GM18867 (cell line): ENCODE measurements around the gene RNASEH1.

Experiments
- ATAC-seq: cut with Tn5 transposase; IDR thresholded peaks from one replicate; pipeline ENCODE4 v1.9.1; 2021; ENCODE audit warnings: mild to moderate bottlenecking, moderate library complexity; ENCODE audit not compliant: unreplicated experiment

The RNASEH1 gene, protein sequence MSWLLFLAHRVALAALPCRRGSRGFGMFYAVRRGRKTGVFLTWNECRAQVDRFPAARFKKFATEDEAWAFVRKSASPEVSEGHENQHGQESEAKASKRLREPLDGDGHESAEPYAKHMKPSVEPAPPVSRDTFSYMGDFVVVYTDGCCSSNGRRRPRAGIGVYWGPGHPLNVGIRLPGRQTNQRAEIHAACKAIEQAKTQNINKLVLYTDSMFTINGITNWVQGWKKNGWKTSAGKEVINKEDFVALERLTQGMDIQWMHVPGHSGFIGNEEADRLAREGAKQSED

DNA sequence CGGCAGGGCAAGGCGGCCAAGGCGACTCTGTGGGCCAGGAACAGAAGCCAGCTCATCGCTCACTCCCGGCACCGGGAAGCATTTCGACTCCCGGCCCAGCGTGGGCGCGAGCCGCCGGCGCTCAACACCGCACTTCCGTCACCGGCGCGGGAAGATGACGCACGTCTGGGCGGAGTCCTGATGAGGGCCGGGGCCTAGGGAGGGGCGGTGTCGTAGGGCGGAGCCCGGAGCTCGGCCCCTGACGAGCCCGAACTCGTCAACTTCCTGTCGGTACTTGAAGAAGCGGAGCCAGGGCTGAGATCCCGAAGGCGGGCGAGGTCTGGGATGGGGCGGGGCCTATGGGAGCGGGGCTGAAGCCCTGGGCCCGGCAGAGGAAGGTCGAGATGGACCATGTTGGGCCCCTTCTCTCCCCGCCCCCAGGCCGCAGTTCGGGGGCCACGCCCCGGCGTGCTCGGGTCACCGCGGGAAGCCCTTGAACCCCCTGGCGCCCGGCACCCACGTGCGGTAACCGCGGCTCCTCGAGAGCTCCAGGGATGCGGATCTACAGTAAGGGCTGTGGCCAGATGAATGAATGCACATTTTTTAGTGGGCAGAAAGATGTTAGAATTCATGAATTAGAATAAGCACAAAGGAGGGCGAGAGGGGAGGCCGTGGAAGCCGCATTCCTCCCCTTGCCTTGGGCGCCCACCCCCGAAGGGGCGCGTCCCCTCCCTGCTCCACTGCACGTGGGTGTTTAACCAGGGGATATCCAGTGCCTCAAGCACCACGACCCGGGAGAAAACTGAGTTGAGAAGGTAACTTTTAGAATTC, at the start of gene RNASEH1:
Gene RNASEH1, minus strand, starts transcription at position 129 of the 810 bp plus-strand sequence. Its CDS starts 73 bp downstream, at position 56.
- ATAC-seq: peak; percentile 93

DNA sequence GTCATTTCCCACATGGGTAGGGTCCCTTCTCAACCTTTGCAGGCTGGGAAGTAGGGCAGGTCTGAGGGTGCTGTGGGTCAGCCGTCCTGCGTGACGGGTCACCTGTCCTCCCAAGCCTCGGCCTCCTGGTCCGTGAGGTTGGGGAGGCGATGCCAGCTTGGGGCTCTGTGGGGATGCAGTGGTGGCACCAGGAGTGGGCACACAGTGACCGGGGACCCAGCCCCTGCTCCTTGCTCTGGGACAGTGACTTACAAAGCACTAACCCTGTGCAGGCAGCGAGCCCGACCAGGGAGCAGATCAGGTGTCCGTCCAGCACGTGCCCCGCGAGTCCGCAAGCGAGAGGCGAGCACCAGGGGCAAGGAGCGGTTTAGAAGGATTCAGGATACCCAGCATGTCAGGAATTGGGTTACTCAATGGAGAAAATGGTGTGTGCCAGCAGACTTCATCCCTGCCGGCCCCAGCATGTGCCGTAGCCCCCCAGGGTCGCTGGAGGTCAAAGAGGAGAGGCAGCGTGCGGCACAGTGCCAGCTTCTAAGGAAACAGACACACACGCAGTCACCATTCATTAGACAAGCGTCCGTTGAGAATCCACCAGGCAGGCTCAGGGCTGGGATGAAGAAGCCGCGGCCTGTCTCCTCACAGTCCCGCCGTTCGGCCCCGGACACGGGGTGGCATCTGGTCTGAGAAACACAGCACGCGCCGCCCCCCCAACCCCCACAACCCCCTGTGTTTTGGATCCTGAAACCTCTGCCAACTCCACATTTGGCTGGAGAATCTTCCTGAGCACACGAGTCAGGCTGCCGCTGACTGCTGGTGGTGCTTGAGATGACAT, 48.5 kb upstream of the RNASEH1 start:
- ATAC-seq: no peak

DNA sequence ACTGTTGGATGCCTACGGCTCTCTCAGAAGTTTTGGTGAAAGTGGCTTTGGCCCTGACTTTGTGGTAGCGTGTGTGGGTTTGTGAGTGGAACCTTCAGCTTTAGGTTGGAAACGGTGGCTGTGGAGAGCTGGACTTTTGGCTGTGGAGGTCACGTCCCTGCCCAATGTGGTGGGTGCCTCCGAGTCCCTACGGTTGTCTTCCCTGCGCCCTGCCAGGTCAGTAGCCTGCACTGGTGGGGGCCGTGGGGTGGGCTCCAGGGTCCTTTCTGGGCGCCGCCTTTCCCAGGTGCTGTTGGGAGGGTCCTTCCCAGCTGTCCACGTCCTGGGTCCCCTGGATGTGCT, 47.9 kb upstream of the RNASEH1 start:
- ATAC-seq: no peak

DNA sequence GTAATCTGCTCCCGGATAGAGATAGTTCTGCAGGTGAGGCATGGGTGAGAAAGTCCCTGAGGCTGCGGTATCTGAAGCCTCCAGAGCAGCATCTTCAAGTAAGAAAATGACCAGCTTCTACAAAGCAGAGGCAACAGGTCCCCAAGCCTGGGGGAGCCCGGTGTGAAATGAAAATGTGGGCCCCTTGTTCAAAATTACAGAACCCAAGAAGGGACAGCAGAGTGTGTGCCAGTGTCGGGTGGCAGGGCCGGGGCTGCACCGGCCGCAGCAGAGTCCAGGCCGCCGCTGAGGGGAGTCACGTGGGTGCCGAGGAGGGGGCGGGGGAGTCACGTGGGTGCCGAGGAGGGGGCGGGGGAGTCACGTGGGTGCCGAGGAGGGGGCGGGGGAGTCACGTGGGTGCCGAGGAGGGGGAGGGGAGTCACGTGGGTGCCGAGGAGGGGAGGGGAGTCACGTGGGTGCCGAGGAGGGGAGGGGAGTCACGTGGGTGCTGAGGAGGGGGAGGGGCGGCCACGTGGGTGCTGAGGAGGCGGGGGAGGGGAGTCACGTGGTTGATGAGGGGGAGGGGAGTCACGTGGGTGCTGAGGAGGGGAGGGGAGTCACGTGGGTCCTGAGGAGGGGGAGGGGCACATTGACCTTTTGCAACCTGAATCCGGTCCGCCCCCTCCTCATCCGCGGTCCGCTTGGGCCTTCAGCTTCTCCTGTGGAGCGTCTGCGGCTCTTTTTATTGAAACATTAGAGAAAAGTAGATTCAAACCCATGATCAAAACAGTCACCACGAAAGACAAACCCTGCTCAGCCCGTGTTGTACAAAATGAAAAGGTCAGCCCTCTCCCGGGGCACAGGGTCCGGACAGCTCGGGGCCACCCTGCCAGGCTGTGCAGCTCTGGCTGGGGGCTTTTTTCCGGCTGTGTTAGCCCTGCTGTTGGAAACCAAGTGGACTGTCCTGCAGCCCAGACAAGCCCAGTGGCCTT, 47.1 kb upstream of the RNASEH1 start:
- peak; percentile 29 for ATAC-seq

DNA sequence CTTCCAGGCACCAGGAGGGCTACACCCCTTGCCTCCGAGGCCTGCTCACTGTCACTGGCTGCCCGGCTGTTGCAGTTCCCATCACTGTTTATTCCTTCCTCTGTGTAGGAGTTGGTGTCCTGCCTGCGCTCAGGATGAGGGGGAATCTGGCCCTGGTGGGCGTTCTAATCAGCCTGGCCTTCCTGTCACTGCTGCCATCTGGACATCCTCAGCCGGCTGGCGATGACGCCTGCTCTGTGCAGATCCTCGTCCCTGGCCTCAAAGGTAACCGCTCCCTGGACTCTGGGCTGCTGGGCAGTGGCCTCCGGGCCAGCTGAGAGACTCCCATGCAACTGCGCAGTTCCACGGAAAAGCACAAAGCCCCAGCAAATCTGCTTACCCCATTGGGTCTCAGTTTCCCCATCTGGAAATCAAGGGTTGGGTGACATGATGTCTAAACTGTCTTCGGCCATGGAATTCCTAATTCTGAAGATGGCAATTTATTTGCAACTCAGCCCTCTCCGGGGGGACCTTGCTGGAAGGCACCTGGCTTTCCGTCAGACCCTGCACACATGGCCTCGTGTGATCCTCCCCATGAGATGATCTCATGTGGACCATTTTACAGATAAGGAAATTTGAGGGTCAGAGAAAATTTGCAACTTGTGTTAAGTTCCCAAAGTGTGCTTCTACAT, 46.2 kb upstream of the RNASEH1 start:
- ATAC-seq: no peak

DNA sequence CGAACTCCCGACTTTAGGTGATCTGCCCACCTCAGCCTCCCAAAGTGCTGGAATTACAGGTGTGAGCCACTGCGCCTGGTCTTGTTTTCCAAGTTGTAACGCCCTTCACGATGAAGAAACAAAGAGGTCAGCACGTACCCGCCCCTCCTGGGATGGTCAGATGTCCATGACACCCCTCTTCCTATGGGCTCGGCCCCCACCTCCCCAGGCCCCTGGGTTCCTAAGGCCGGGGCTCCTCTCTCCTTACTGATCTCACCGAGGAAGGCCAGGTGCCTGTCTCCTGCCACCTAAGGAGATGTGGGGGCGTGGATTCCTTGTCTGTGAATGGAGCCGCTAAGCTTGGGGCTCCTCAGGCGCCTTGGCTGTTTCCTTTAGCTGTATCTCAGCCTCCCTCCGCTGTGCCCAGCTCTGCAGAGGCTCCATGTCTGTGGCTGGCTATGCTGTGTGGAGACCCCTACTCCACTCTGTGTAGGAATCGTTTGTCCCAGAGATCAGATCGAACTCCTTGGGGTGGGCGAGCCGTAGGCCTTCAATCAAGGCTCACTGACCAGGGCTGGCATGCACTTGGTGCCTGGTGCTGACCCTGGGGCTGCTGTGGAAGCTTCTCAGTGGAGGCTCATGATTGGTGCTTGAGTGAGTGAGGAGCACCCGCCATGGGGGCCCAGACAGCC, 45.5 kb upstream of the RNASEH1 start:
- no peak for ATAC-seq

DNA sequence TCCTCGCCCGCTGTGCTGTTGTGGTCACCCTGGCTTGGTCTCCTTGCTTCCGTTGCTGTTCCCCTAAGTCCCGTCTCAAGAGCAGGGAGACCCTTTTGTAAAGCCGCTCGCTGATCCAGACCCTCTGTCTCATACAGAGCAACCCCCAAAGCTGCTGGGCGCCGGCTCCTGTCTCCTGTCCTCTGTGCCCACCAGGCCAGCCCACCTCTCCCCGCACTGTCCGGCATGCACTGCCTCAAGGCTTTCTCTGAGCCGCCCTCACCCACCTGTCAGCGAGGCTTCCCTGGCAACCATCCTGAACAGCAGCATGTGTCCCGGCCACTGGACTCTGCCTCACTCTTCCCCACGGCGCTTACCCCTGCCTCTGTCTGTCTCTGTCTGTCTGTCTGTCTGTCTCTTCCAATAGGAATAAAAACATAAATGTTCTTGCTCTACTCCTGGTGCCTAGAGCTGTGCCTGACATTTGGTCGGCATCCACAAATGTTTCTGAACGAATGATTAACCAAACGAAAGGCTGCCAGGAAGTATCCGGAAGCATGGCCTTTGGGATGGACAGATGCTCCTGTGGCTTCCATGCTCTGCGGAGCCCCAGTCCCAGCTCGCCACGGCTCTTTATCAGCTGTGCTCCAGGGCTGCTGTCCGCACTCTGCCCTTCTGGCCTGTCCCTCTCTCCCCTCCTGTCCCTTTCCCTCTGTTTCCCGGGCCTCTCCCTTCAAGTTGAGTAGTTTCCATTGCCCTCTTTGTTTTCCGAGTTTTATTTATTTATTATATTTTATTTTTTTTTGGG, 44.6 kb upstream of the RNASEH1 start:
- ATAC-seq: no peak

DNA sequence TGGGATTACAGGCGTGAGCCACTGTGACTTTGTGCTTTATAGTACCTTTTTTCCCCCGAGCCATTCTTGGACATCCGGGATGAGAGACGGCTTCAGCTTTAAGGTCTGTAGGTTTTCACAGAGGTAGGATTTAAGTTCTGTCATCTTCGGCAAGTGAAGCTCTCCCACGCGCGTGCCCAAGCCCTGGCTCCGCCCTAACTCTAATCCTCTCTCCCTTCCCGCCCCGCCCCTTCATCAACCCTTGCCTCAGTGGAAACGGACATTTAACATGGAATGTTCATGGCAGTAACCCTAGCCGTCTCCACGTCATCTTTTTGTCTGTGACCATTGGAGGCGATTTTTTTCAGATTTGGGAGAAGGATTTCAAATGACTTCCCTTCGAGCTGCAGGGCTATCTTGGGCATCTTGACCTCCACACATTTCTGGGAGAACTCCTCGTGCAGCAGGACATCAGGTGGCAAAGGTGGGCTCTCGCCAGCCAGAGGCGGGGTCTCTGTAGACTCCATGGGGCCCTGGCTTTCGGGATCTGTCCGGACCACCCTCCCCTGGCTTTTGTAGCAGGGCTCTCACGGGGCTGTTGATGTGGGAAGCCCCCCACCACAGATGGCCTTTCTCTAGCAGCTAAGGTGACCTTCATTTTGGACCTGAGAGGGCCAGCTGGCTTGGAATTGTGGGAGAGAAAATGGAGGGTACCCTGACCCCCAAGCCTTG, 43.6 kb upstream of the RNASEH1 start:
- ATAC-seq: no peak

DNA sequence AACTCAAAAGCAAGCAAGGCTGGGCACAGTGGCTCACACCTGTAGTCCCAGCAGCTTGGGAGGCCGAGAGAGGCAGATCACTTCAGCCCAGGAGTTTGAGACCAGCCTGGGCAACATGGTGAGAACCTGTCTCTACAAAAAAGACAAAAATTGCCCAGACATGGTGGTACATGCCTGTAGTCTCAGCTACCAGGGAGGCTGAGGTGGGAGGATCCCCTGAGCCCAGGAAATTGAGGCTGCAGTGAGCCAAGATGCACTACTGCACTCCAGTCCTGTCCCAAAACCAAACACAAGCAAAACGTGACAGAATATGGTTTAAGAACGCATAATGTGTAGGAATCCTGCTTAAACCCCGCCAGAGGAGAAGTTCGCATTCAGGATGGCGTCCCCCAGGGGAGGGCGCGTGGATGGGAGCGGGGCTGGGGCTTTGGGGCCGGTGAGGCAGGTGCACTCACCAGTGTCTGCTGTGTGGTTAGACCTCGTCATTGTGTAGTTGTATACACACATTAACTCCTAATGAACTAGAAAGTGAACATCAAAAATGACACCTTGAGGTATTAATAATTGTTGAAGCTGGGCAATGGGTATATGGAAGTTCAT, 42.2 kb upstream of the RNASEH1 start:
- ATAC-seq: no peak

DNA sequence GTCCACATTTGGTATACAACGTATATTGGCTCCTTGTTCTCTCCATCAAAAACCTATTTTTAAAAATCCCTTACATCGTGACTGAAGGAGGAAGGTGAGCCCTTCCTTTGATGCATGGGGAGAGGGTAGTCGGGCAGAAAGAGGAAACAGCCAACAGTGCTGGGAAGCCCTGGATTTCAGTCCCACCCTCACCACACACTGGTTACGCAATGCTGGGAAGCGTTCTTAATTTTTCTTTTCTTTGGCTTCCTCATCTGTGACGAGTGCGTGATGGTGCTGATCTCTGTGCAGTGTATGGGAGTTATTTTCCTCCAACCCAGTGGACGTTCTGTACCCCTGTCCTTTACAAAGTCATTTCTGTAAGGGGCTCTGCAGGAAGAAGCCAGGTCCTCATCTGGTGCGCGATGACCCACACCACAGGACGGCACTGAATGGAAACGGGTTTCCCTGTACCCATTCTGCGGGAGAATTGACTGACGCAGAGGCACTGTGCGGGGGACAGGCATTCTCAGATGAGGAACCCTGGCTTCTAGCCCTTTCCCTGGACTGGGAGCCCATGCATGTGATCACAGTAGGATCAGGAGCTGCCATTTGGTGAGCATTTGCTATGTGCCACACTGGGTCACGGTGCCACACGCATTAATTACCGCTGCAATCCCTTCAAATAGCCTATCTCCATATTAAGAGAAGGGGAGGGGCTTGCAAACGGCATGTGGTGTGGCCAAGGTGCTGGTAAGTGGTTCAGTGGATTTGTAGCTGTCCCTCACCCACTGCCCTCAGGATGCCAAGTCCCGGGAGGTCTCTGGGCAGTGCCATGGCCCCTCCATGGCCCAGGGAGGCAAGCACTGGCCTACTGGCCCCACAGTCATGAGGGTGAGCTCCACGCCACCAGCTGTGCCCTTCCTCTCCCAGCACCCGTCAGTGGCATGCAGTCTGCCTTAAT, 41.0 kb upstream of the RNASEH1 start:
- no peak for ATAC-seq

DNA sequence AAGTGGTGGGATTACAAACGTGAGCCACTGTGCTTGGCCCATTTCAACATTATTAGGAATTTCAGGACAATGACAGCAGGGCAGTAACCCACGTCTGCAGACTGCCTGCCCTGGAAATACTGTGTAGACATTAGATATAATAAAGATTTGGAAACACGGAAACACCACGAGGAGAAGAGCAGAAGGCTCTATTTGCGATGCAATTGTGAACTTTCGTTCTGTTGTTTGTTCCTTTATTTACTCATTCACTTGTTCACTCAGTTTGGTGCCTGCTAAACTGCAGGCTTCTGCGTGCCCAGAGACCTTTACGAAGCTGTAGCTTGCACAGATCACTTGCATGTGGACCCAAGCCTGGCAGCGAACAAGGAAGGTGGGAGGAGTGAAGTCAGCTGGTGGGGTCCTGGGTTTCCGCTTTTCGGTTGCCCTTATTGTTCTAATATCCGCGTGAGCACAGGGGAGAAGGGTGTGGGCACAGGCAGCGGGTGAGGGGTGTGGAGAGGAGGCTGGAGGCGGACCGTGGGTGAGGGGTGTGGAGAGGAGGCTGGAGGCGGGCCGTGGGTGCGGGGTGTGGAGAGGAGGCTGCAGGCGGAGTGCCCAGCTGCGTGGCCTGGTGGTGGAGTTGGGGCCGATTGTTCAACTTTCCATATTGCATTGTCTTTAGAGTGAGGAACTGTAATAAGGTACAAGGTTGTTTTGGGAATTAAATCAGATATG, 40.2 kb upstream of the RNASEH1 start:
- ATAC-seq: no peak

DNA sequence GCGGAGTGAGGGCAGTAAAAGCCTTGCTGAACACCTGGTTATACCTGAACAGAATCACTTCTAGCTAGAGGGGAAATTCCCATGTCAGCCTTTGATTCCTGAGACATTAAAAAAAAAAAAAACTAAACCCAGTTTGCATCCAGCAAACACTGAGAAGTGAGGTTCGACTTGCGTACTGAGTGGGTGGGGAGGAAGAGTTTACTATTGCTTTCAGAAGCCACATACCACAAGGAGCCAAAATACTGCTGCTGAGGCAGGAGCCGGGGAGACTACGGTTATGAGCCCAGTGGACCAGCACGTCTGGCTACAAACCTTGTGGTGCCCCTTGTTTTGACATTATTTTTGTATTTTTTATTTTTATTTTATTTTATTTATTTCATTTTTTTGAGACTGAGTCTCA, 39.4 kb upstream of the RNASEH1 start:
- peak; percentile 45 for ATAC-seq

DNA sequence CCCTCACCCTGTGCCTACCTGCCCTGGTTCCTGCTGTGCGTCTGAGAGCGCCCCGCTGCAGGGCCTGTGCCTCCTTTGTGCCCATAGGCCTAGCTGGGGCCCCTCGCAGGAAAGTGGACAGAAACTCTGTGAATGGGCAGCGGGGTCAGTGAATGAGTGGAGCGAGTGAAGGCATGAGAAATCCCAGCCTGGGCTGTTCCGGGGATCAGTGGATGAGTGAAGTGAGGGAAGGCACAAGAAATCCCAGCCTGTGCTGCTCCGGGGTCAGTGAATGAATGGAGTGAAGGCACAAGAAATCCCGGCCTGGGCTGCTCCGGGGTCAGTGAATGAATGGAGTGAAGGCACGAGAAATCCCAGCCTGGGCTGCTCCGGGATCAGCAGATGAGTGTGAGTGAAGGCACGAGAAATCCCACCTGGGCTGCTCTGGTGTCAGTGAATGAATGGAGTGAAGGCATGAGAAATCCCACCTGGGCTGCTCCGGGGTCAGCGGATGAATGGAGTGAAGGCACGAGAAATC, 38.8 kb upstream of the RNASEH1 start:
- no peak for ATAC-seq

DNA sequence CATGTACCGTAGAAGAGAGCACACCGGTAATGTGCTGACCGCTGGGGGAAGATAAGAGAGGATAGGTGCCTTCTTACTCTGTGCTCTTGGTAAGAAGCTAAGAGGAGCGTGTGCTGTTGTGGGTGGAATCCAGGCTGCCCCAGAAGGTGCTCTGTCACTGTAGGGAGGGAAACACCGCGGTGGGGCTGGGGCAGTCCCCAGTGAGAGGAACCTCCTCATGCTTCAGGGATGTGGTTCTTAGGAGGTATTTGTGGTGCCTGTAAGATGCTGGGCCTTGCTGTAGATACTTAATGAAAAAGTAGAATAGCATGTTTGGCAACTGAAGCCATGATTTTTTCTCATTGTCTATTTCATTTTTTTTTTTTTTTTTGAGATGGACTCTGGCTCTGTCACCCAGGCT, 37.9 kb upstream of the RNASEH1 start:
- ATAC-seq: peak; percentile 60

DNA sequence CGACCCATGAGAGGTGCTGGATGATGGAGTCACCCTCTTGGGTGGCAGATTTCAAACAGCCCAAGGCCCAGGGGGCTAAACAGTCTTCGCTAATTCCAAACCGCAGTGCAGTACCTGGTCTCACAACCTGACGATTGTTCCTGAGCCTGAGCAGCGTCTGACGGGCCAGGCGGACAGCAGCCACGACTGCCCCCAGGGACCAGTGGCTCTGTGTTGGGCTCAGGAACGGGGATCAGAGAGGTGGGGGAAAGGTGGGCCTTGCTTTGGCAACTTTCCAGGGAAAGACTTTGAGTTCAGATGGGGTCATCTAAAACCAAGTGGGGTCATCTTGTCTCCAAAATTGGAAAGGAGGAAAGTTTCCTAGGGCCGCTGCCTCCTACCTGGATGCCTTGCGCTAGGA, 37.3 kb upstream of the RNASEH1 start:
- no peak for ATAC-seq
